ENCODE measurements around the gene ANKS1A.

The ANKS1A gene

DNA sequence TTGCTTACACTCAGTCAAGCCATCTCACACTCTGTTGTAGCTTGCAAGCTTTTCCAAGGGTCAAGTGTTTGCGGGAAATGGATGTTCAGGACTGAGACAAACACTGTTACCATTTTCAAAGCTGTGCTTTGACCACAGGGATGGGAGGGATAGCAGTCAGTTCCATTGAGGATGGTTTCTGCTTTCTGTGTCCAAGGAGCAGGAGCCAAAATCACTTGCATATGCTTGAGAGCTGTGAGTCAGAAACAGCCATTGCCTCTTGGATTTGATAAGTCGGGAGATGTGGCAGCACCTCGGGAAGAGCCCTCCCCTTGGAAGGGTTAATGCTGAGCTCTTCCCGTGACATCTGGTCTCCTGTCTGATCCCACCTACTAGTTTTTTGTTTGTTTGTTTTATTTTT lies 166.8 kb downstream of the ANKS1A start:
- Histone ChIP-seq H4K8ac (ENCODE audit: low read depth, low read length) (no peak overlapping the region), H3K14ac (ENCODE audit: low read length) (no peak overlapping the region), H3K23ac (ENCODE audit: low read length) (no peak overlapping the region), H3K79me2 (ENCODE audit: control insufficient read depth, insufficient read depth, low read length, poor library complexity) (no peaks in the 10 kb centered on the region), H3K18ac (ENCODE audit: low read length) (no peak overlapping the region), H3K9me3 (ENCODE audit: insufficient read depth, low read depth, low read length) (no peaks in the 10 kb centered on the region), H3K4me1 (ENCODE audit: control insufficient read depth in 1 of 2, insufficient read depth in 2 of 2, low read length in 2 of 2) (no peaks in the 10 kb centered on the region), H2AFZ (ENCODE audit: insufficient read depth, low read length, poor library complexity) (no peak overlapping the region), H2AK5ac (ENCODE audit: low read length) (no peak overlapping the region), H3K36me3 (ENCODE audit: control insufficient read depth in 1 of 2, insufficient read depth in 2 of 2, low read length in 2 of 2) (peaks cover 87 to 92% of the 10 kb centered on the region in 2 experiments), H4K91ac (ENCODE audit: low read depth, low read length) (no peak overlapping the region), H2BK5ac (ENCODE audit: low read depth, low read length, poor library complexity) (no peak overlapping the region), H2BK120ac (ENCODE audit: insufficient read depth, low read length, poor library complexity) (no peak overlapping the region), H3K79me1 (ENCODE audit: low read length) (no peaks in the 10 kb centered on the region), H4K12ac (ENCODE audit: low read depth, low read length) (no peak overlapping the region), H3K27me3 (ENCODE audit: insufficient read depth, low read length) (no peaks in the 10 kb centered on the region), H3K27ac (ENCODE audit: low read depth, low read length) (no peak overlapping the region), H3K4me3 (ENCODE audit: low read depth, low read length) (no peak overlapping the region), H3K4me2 (ENCODE audit: low read length) (no peak overlapping the region), H2BK12ac (ENCODE audit: low read length) (no peak overlapping the region), H3K4ac (ENCODE audit: low read depth, low read length) (no peak overlapping the region), H3K9ac (ENCODE audit: low read length) (no peak overlapping the region)
- WGBS (ENCODE audit: extremely low coverage, insufficient coverage, insufficient read length), result no CpG with 5 or more reads among the region's 4 CpGs
- no peak for DNase-seq

GRCh38 chr6:35056952-35057351 lies 167.9 kb downstream of the ANKS1A start:
- H3K27me3 ChIP-seq (ENCODE audit: insufficient read depth, low read length), result no peaks in the 10 kb centered on the region
- H4K91ac ChIP-seq (ENCODE audit: low read depth, low read length), result no peak overlapping the region
- no peak overlapping the region for H2BK5ac ChIP-seq (ENCODE audit: low read depth, low read length, poor library complexity)
- H3K79me2 ChIP-seq (ENCODE audit: control insufficient read depth, insufficient read depth, low read length, poor library complexity), result no peaks in the 10 kb centered on the region
- no peak overlapping the region for H3K14ac ChIP-seq (ENCODE audit: low read length)
- no peak overlapping the region for H3K18ac ChIP-seq (ENCODE audit: low read length)
- no peak overlapping the region for H3K9ac ChIP-seq (ENCODE audit: low read length)
- no peak overlapping the region for H4K8ac ChIP-seq (ENCODE audit: low read depth, low read length)
- no peak overlapping the region for H2AFZ ChIP-seq (ENCODE audit: insufficient read depth, low read length, poor library complexity)
- no peak overlapping the region for H2BK120ac ChIP-seq (ENCODE audit: insufficient read depth, low read length, poor library complexity)
- no peak overlapping the region for H3K23ac ChIP-seq (ENCODE audit: low read length)
- H3K4me2 ChIP-seq (ENCODE audit: low read length), result no peak overlapping the region
- H3K79me1 ChIP-seq (ENCODE audit: low read length), result no peaks in the 10 kb centered on the region
- WGBS (ENCODE audit: extremely low coverage, insufficient coverage, insufficient read length), result no CpG with 5 or more reads among the region's 8 CpGs
- H2BK12ac ChIP-seq (ENCODE audit: low read length), result no peak overlapping the region
- H3K4me3 ChIP-seq (ENCODE audit: low read depth, low read length), result no peak overlapping the region
- no peak overlapping the region for H4K12ac ChIP-seq (ENCODE audit: low read depth, low read length)
- H3K4me1 ChIP-seq (ENCODE audit: control insufficient read depth in 1 of 2, insufficient read depth in 2 of 2, low read length in 2 of 2), result no peaks in the 10 kb centered on the region
- H3K36me3 ChIP-seq (ENCODE audit: control insufficient read depth in 1 of 2, insufficient read depth in 2 of 2, low read length in 2 of 2), result peaks cover 89 to 93% of the 10 kb centered on the region in 2 experiments
- no peak overlapping the region for H3K4ac ChIP-seq (ENCODE audit: low read depth, low read length)
- no peak overlapping the region for H3K27ac ChIP-seq (ENCODE audit: low read depth, low read length)
- H3K9me3 ChIP-seq (ENCODE audit: insufficient read depth, low read depth, low read length), result no peaks in the 10 kb centered on the region
- H2AK5ac ChIP-seq (ENCODE audit: low read length), result no peak overlapping the region
- no peak for DNase-seq

GRCh38 chr6:35057449-35058357 lies 168.6 kb downstream of the ANKS1A start:
- Histone ChIP-seq H3K4me3 (ENCODE audit: low read depth, low read length) (no peak overlapping the region), H3K18ac (ENCODE audit: low read length) (no peak overlapping the region), H2AK5ac (ENCODE audit: low read length) (no peak overlapping the region), H3K79me1 (ENCODE audit: low read length) (no peaks in the 10 kb centered on the region), H3K4ac (ENCODE audit: low read depth, low read length) (no peak overlapping the region), H3K27me3 (ENCODE audit: insufficient read depth, low read length) (no peaks in the 10 kb centered on the region), H2AFZ (ENCODE audit: insufficient read depth, low read length, poor library complexity) (no peak overlapping the region), H3K79me2 (ENCODE audit: control insufficient read depth, insufficient read depth, low read length, poor library complexity) (no peaks in the 10 kb centered on the region), H3K36me3 (ENCODE audit: control insufficient read depth in 1 of 2, insufficient read depth in 2 of 2, low read length in 2 of 2) (peaks cover 90 to 95% of the 10 kb centered on the region in 2 experiments), H2BK5ac (ENCODE audit: low read depth, low read length, poor library complexity) (no peak overlapping the region), H3K27ac (ENCODE audit: low read depth, low read length) (no peak overlapping the region), H2BK12ac (ENCODE audit: low read length) (no peak overlapping the region), H3K14ac (ENCODE audit: low read length) (no peak overlapping the region), H3K9ac (ENCODE audit: low read length) (no peak overlapping the region), H4K12ac (ENCODE audit: low read depth, low read length) (no peak overlapping the region), H4K91ac (ENCODE audit: low read depth, low read length) (no peak overlapping the region), H3K4me1 (ENCODE audit: control insufficient read depth in 1 of 2, insufficient read depth in 2 of 2, low read length in 2 of 2) (no peaks in the 10 kb centered on the region), H3K9me3 (ENCODE audit: insufficient read depth, low read depth, low read length) (no peaks in the 10 kb centered on the region), H4K8ac (ENCODE audit: low read depth, low read length) (no peak overlapping the region), H2BK120ac (ENCODE audit: insufficient read depth, low read length, poor library complexity) (no peak overlapping the region), H3K23ac (ENCODE audit: low read length) (no peak overlapping the region), H3K4me2 (ENCODE audit: low read length) (no peak overlapping the region)
- no peak for DNase-seq
- no CpG with 5 or more reads among the region's 17 CpGs for WGBS (ENCODE audit: extremely low coverage, insufficient coverage, insufficient read length)

DNA sequence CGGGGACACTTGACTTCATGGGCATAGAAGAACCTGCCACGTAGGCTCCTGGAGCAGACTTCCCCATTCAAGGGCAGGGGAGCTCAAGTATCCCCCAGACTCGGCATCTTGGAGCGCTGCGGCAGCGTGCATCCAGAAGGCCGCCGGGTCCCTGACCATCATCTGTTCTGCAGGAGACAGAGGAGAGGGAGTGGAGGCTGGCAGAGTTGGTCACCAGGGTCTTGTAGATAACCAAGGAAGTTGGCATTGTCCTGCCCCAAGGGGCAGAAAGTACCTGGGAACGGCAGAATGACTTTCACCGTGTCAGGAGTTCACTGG lies 169.3 kb downstream of the ANKS1A start:
- no peak overlapping the region for H3K4ac ChIP-seq (ENCODE audit: low read depth, low read length)
- no peak overlapping the region for H3K27ac ChIP-seq (ENCODE audit: low read depth, low read length)
- no peak overlapping the region for H2BK5ac ChIP-seq (ENCODE audit: low read depth, low read length, poor library complexity)
- no peak for DNase-seq
- H4K91ac ChIP-seq (ENCODE audit: low read depth, low read length), result no peak overlapping the region
- no peak overlapping the region for H4K8ac ChIP-seq (ENCODE audit: low read depth, low read length)
- no peaks in the 10 kb centered on the region for H3K9me3 ChIP-seq (ENCODE audit: insufficient read depth, low read depth, low read length)
- peaks cover 90 to 95% of the 10 kb centered on the region in 2 experiments for H3K36me3 ChIP-seq (ENCODE audit: control insufficient read depth in 1 of 2, insufficient read depth in 2 of 2, low read length in 2 of 2)
- H3K9ac ChIP-seq (ENCODE audit: low read length), result no peak overlapping the region
- no peak overlapping the region for H3K4me3 ChIP-seq (ENCODE audit: low read depth, low read length)
- no peak overlapping the region for H2AFZ ChIP-seq (ENCODE audit: insufficient read depth, low read length, poor library complexity)
- H2BK12ac ChIP-seq (ENCODE audit: low read length), result no peak overlapping the region
- no peak overlapping the region for H2AK5ac ChIP-seq (ENCODE audit: low read length)
- H3K4me2 ChIP-seq (ENCODE audit: low read length), result no peak overlapping the region
- no peak overlapping the region for H3K18ac ChIP-seq (ENCODE audit: low read length)
- no peaks in the 10 kb centered on the region for H3K4me1 ChIP-seq (ENCODE audit: control insufficient read depth in 1 of 2, insufficient read depth in 2 of 2, low read length in 2 of 2)
- H3K14ac ChIP-seq (ENCODE audit: low read length), result no peak overlapping the region
- H4K12ac ChIP-seq (ENCODE audit: low read depth, low read length), result no peak overlapping the region
- no peak overlapping the region for H2BK120ac ChIP-seq (ENCODE audit: insufficient read depth, low read length, poor library complexity)
- H3K23ac ChIP-seq (ENCODE audit: low read length), result no peak overlapping the region
- H3K27me3 ChIP-seq (ENCODE audit: insufficient read depth, low read length), result no peaks in the 10 kb centered on the region
- H3K79me1 ChIP-seq (ENCODE audit: low read length), result no peaks in the 10 kb centered on the region
- no CpG with 5 or more reads among the region's 10 CpGs for WGBS (ENCODE audit: extremely low coverage, insufficient coverage, insufficient read length)
- H3K79me2 ChIP-seq (ENCODE audit: control insufficient read depth, insufficient read depth, low read length, poor library complexity), result no peaks in the 10 kb centered on the region

All from trophoblast cell (in vitro differentiated cells and primary cell).